Panc1 (cell line): ENCODE data around the gene NHEJ1. TPM values are rescaled to one million over a fixed set of nuclear protein-coding genes. Genes with fewer than 3 reads are reported as not detected.

Experiments
- ATAC-seq: fragments of 200-7000 bp; cut with Tn5 transposase; 2 replicates; pipeline ENCODE4 v1.9.1; 2020; ENCODE audit warnings: mild to moderate bottlenecking, moderate library complexity
- BruUV-seq: library from RNA; stranded (reverse); fragments of 400-500 nt; replicated peaks from 2 replicates; lab custom pipeline; 2021; lab: Mats Ljungman, UMichigan
- CTCF ChIA-PET: fragments of 300-600 bp; sonication (Branson Sonifier 250); formaldehyde crosslinking; loops from one replicate; lab custom pipeline; 2022; ENCODE audit warnings: antibody characterized with exemption; lab: Charles Lee
- POLR2A ChIA-PET: fragments of 300-600 bp; sonication (Branson Sonifier 250); formaldehyde crosslinking; loops from one replicate; lab custom pipeline; 2022; ENCODE audit warnings: antibody characterized with exemption; lab: Charles Lee
- DNase-seq: peaks from one replicate; pipeline ENCODE4 v3.0.0-alpha.2; 2010; ENCODE audit warnings: low read depth, low spot score
- H3K27ac ChIP-seq: 2 replicates; pipeline ENCODE4 v1.5.1; 2011; ENCODE audit warnings: mild to moderate bottlenecking, low read length, inconsistent platforms
- H3K27me3 ChIP-seq: fragments of 200-500 bp; sonication (Bioruptor generic); 2 replicates; pipeline ENCODE4 v1.6.0; 2014; ENCODE audit warnings: low read length, inconsistent platforms; ENCODE audit not compliant: control insufficient read depth, insufficient read depth
- H3K36me3 ChIP-seq: fragments of 200-500 bp; sonication (Bioruptor generic); 2 replicates; pipeline ENCODE4 v1.5.1; 2014; ENCODE audit warnings: inconsistent platforms, mild to moderate bottlenecking, low read length, moderate library complexity; ENCODE audit not compliant: control insufficient read depth, insufficient read depth
- H3K4me1 ChIP-seq: 2 replicates; pipeline ENCODE4 v1.5.1; 2011; ENCODE audit warnings: inconsistent platforms, mild to moderate bottlenecking, low read length, moderate library complexity; ENCODE audit not compliant: control insufficient read depth, insufficient read depth
- H3K4me3 ChIP-seq, 2 experiments: 2 replicates each; pipeline ENCODE4 v1.5.1; 2011 to 2012; ENCODE audit warnings: low read depth in 2 of 2, low read length in 2 of 2, mild to moderate bottlenecking in 2 of 2, inconsistent platforms in 1 of 2, moderate library complexity in 1 of 2
- H3K9me3 ChIP-seq: fragments of 200-500 bp; sonication (Bioruptor generic); 2 replicates; pipeline ENCODE4 v1.5.1; 2014; ENCODE audit warnings: low read depth, mild to moderate bottlenecking, inconsistent platforms, low read length, moderate library complexity; ENCODE audit not compliant: control insufficient read depth, insufficient read depth
- POLR2AphosphoS5 ChIP-seq: IDR thresholded peaks from 2 replicates; pipeline ENCODE4 v1.6.1; 2012; ENCODE audit warnings: mild to moderate bottlenecking, low read depth, low read length, moderate library complexity
- SIN3A ChIP-seq: IDR thresholded peaks from 2 replicates; pipeline ENCODE4 v1.6.1; 2012; ENCODE audit warnings: low read depth, mild to moderate bottlenecking, low read length, moderate library complexity, borderline replicate concordance; ENCODE audit not compliant: insufficient read depth
- TCF7L2 ChIP-seq: IDR thresholded peaks from 2 replicates; pipeline ENCODE4 v1.6.1; 2011; ENCODE audit warnings: mild to moderate bottlenecking, low read depth, low read length, inconsistent platforms
- in situ Hi-C: cut with HindIII; loops from 2 replicates; pipeline ENCODE4 v1.10.0; 2016; ENCODE audit warnings: low sequenced_read_pairs, low pct_unique_long_range_greater_than_20kb
- intact Hi-C: fragments of 100-400 bp; cut with micrococcal nuclease; formaldehyde crosslinking; loops from one replicate; pipeline ENCODE4 v1.10.0; 2022; ENCODE audit not compliant: unreplicated experiment
- total RNA-seq: library from RNA; stranded (reverse); gene quantifications from one replicate; pipeline ENCODE4 v1.2.1, GENCODE V29; 2021; ENCODE audit not compliant: unreplicated experiment
- TF ChIP-seq, protein P1 (sequence below), 2 experiments: IDR thresholded peaks; 2 replicates each; pipeline ENCODE4 v1.6.1; 2011 to 2012; ENCODE audit warnings: low read depth in 2 of 2, control low read depth in 1 of 2, low read length in 1 of 2, mild to moderate bottlenecking in 1 of 2, moderate library complexity in 1 of 2; ENCODE audit not compliant: insufficient read depth in 1 of 2
- TF ChIP-seq, protein P2 (sequence below): fragments of 450-650 bp; IDR thresholded peaks from 2 replicates; pipeline ENCODE4 v1.5.1; 2017; ENCODE audit warnings: mild to moderate bottlenecking

The NHEJ1 gene
- total RNA-seq, 1 experiment from 2014 or later = 18.2 TPM

DNA sequence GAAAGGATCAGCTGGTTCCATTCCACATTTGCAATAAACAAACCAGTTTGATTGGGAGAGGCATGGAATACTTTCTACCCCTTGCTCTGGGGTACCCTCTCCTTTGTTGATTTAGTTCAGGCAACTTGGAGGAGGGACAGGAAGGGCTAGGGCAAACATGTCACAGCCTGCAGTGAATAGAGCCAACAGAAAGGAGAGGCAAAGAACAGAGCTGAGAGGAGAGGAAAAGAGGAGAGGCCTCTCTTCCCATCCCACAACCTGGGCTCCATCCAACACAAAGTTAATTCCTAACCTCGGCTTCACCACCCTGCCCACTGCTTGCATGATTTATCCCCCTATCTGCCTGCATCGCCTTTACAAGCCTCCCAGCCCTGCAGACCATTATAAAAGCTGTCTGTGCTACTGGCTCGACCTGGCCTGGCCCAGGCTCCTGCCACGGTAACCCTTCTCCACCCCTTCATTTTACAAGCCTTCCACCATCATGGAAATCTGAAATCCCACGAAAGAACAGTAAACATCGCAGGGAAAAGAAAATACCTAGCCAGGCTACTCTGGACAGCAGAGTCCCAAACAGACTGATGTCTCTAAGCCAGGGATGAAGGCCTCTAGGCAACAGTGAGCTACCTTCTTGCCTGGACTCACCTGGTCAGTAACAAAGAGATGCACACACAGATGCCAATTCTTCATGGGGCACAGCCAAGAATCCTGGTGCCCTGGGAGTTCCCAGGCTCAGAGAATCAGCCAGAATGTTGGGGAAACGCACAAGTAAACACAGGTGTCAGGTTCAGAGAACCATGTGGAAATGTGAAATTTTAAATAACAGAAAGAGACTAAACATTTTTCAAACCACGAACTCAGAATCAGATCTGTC lies 43.6 kb downstream of the NHEJ1 start:
- in situ Hi-C loops = no loop called here
- intact Hi-C loops = loop anchor here (5.0 kb wide), 1 partner anchor 60 kb away; no protein-coding TSS in a partner anchor
- ChIA-PET CTCF (interaction anchor here (1.0 to 1.1 kb wide), 2 partner anchors 59 to 87 kb away, joined by 3 read pairs; no protein-coding TSS in a partner anchor), POLR2A (interaction anchor here (0.6 kb wide), 2 partner anchors 20 to 106 kb away, joined by 6 to 9 read pairs; no protein-coding TSS in a partner anchor)
- DNase-seq (no peak), ATAC-seq (no peak)
- TF ChIP-seq, protein P1, sequence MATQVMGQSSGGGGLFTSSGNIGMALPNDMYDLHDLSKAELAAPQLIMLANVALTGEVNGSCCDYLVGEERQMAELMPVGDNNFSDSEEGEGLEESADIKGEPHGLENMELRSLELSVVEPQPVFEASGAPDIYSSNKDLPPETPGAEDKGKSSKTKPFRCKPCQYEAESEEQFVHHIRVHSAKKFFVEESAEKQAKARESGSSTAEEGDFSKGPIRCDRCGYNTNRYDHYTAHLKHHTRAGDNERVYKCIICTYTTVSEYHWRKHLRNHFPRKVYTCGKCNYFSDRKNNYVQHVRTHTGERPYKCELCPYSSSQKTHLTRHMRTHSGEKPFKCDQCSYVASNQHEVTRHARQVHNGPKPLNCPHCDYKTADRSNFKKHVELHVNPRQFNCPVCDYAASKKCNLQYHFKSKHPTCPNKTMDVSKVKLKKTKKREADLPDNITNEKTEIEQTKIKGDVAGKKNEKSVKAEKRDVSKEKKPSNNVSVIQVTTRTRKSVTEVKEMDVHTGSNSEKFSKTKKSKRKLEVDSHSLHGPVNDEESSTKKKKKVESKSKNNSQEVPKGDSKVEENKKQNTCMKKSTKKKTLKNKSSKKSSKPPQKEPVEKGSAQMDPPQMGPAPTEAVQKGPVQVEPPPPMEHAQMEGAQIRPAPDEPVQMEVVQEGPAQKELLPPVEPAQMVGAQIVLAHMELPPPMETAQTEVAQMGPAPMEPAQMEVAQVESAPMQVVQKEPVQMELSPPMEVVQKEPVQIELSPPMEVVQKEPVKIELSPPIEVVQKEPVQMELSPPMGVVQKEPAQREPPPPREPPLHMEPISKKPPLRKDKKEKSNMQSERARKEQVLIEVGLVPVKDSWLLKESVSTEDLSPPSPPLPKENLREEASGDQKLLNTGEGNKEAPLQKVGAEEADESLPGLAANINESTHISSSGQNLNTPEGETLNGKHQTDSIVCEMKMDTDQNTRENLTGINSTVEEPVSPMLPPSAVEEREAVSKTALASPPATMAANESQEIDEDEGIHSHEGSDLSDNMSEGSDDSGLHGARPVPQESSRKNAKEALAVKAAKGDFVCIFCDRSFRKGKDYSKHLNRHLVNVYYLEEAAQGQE (IDR thresholded peaks at IDR 0.05; ENCODE audit: insufficient read depth in 1 of 2, low read depth in 2 of 2, low read length in 1 of 2) = no peak
- TF ChIP-seq, protein P2, sequence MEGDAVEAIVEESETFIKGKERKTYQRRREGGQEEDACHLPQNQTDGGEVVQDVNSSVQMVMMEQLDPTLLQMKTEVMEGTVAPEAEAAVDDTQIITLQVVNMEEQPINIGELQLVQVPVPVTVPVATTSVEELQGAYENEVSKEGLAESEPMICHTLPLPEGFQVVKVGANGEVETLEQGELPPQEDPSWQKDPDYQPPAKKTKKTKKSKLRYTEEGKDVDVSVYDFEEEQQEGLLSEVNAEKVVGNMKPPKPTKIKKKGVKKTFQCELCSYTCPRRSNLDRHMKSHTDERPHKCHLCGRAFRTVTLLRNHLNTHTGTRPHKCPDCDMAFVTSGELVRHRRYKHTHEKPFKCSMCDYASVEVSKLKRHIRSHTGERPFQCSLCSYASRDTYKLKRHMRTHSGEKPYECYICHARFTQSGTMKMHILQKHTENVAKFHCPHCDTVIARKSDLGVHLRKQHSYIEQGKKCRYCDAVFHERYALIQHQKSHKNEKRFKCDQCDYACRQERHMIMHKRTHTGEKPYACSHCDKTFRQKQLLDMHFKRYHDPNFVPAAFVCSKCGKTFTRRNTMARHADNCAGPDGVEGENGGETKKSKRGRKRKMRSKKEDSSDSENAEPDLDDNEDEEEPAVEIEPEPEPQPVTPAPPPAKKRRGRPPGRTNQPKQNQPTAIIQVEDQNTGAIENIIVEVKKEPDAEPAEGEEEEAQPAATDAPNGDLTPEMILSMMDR = no peak
- TF ChIP-seq TCF7L2 = no peak
- no peak for TF ChIP-seq POLR2AphosphoS5
- no peak for TF ChIP-seq SIN3A
- BruUV-seq = no TSS peak
- no peaks in the 10 kb centered on the region for H3K36me3 ChIP-seq
- no peaks in the 10 kb centered on the region for H3K4me1 ChIP-seq
- H3K27ac ChIP-seq = no peak overlapping the region
- H3K27me3 ChIP-seq = no peaks in the 10 kb centered on the region
- no peaks in the 10 kb centered on the region for H3K9me3 ChIP-seq
- H3K4me3 ChIP-seq = no peak overlapping the region

DNA sequence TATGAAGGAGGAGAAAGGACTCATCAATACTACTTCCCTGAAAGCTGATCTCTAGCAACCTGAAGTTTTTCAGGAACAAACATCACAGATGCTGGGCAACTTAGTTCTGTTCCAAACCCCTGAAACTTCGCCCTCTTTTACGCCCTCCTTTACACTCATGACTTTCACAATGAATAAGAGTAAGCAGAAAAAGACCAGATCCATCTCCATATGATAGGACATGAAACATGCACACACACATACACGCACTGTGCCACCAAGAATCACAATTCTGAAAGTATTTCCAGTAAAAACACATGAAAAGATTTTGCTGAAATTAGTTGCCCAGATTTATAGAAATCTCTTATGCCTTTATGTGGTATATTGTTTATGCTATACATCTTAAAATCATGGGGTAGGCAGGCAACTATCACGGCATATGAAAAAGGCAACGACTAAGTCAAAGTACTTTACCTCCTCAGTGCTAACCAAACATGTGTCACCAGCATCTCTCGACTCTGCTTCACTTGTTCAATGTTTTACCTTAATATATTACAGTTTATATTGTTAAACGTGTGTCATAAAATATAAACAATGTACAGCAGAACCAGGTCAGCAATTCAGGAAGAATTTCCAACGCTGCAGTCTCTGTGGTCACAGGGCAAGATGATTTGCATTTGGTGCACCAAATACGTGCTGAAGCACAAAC lies 47.8 kb downstream of the NHEJ1 start:
- ChIA-PET POLR2A (no interaction called here), CTCF (interaction anchor here (1.1 kb wide), 1 partner anchor 83 kb away, joined by 3 read pairs; no protein-coding TSS in a partner anchor)
- DNase-seq = no peak
- Histone ChIP-seq H3K36me3 (no peaks in the 10 kb centered on the region), H3K4me3 (no peak overlapping the region), H3K27me3 (no peaks in the 10 kb centered on the region), H3K27ac (no peak overlapping the region), H3K4me1 (no peaks in the 10 kb centered on the region), H3K9me3 (no peaks in the 10 kb centered on the region)
- ATAC-seq = no peak
- TF ChIP-seq POLR2AphosphoS5 = no peak
- TF ChIP-seq, protein P1 (IDR thresholded peaks at IDR 0.05; ENCODE audit: insufficient read depth in 1 of 2, low read depth in 2 of 2, low read length in 1 of 2) = no peak
- TF ChIP-seq, protein P2 = no peak
- TF ChIP-seq TCF7L2 = no peak
- TF ChIP-seq SIN3A = no peak
- no TSS peak for BruUV-seq
- in situ Hi-C loops (no loop called here), intact Hi-C loops (no loop called here)
